HG02943 (cell line): Measurements from ENCODE around the gene AQP12B.
"Not testable (repeated sequence)": the region's sequence is repeated elsewhere in the genome, so short reads cannot be mapped to it uniquely, and the experiment has no call there.

Experiments used
- ATAC-seq: cut with Tn5 transposase; IDR thresholded peaks from one replicate; pipeline ENCODE4 v1.9.1; 2021; ENCODE audit warnings: mild to moderate bottlenecking, low read depth, moderate library complexity; ENCODE audit not compliant: unreplicated experiment

The AQP12B gene

DNA sequence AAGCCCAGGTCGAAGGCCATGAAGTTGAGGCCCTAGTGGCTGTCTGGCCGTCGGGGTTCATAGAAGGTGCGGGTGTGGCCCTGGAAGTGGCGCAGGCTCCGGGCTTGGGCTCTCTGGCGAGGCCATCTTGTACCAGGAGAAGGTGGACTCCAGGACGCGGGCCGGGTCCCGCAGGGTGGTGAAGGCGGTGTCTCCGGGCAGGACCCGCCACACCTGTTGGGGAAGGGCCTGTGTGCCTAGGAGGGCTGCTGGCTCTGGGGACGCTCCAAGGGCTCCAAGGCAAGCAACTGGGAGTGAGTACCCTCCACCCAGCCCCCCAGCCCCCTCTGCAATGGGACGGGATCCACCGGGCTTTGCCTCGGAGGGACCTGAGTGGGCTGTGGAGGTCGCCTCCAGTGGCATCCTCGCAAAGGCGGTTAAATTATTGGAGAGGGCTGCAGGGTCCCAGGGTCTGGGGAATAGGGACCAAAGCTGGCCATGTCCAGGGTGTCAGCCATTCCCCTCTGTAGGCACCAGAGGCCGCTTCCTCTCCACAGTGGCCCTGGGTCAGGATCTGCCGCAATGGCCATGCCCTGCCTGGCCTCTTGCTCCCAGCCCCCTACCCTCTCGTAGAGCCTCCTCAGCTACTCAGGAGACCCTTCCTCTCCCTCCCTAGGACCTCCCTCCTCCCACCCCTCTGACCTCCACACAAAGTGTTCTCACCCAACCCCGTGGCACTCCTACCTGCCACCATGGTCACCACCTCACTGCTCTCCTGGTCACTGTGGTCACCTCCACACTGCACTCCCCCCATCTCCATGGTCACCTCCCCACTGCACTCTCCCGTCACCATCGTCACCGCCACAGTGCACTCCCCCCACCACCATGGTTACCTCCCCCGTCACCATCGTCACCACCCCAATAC lies 19.3 kb upstream of the AQP12B start:
- ATAC-seq, result no peak

DNA sequence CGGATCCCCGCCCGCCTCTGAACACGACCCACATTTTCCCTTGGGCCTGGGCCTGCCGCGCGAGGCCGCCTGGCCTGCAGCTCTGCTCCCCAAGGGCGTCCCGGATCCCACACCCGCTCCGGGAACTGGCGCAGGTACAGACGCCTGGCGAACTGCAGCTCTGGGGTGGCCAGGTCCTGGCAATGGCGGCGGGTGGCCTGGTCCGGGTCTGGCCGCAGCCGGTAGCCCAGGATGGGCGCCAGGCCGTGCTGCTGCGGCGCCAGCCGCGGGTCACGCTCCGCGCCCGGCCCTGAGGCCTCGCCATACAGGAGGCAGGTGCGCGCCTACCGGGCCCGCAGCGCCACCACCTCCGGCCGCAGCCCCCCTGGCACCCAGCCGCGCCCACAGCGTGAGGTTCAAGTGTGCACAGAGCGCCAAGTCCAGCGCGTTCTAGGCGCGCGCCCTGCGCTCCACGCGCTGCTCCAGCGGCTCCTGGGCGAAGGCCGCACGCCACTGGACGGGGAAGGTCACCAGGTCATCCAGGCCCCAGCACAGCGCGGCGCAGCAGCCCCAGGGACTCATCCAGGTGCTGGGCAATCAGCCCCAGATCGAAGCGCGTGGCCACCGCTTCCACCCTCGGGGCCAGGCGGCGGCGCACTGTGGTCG lies 18.5 kb upstream of the AQP12B start:
- ATAC-seq, result no peak

DNA sequence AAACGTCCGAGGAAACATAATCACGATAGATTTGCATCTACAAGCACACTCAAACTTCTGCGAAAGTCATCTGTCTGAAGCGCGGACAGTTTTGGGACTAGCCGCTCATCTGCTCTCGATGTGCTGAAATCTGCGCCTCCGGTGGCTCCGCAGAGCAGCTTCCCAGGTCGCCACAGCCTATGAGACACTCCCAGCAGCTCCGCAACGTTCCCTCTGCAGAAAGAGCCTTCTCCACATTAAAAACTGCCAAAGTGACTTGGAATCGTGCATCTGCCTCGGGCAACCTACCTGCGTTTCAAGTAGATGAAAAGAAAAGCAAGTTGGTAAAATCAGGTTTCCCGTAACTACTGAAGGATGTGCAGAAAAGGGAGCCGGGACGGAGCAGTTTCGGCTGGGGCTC lies 17.9 kb upstream of the AQP12B start:
- ATAC-seq, result not testable (repeated sequence)

DNA sequence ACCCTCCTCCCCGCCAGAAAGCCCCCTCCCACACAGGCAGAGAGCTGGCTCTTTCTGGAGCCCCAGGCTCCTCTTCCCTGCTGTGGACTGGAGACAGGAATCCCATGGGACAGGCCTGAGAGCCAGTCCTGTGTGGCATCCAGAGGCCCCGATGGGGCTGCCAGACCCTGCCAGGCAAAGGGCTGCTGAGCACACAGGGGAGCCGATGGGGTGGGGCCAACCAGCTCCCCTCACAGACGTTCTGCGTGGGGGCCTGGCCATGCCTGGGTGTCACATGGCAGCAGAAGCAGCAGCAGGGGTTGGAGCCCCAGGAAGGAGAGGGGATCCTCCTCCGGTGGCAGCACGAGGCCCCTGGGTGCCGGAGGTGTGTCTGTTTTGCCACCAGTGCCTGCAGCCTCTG lies 17.1 kb upstream of the AQP12B start:
- not testable (repeated sequence) for ATAC-seq

DNA sequence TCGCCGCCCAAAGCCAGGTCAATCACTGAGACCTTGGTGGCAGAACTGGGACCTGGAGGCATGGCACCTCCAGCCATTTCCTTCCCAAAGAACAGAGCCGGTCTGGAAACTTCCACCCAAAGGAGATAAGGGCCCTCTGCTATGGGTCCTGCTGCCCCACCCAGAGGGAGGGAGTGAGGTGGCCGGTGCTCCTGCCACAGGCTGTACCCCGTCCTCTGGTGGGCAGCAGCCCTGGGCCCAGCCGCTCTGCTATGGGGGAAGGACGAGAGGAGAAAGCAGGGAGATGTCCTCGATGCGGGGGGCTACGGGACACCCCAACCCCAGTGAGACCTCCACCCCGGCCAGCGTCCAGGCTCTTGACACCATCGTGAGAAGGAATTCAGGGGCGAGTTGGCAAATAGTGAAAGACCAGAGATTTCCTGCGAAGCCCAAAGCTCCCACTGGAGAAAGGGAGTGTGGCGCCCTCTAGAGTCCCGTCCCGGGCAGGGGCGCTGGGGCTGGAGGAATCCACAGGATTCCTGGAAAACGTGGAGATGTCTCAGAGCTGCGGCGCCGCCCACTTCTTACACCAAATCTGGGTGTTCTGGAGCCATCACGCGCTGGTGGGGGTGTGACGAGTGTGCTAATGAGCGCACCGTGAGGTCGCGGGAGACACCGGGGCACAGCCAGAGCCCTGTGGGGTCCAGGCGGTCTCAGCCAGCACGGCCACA lies 16.3 kb upstream of the AQP12B start:
- ATAC-seq, result not testable (repeated sequence)

DNA sequence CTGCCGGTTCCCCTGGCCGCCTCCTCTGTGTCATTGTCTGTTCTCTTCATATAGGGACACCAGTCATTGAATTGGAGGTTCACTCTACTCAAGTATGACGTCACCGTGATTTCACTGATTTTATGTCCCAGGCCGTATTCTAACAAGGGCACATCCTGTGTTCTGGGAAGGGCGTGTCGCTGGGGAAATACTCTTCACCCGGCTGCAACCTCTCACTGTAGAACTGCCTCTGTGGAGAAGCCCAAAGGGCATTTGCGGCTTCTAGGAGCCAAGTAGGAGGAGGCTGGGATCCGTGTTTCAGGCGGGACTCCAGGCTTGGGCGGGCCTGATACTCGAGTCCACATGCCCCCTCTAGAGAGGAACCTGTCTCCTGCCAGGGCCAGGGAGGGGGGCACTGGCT lies 13.8 kb upstream of the AQP12B start:
- ATAC-seq, result not testable (repeated sequence)

DNA sequence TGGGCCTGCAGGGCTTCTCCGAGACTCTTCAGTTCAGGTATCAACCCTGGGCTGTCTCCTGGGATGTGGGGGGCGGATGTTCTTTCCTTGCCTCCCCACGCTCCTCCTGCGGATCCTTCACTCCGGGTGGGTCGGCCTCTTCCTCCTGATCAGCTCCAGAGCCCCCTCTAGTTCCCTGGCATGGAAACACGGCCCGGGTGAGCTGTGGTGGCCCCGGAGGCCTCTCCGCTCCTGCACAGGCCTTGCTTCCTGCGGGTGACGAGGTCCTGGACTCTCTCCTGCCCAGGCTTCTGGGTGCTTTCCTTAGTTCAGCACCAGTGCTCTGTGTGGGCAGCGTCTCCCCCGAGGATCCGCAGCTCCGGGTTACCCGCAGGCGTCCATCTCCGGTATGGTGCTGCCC lies 12.9 kb upstream of the AQP12B start:
- ATAC-seq, result not testable (repeated sequence)

DNA sequence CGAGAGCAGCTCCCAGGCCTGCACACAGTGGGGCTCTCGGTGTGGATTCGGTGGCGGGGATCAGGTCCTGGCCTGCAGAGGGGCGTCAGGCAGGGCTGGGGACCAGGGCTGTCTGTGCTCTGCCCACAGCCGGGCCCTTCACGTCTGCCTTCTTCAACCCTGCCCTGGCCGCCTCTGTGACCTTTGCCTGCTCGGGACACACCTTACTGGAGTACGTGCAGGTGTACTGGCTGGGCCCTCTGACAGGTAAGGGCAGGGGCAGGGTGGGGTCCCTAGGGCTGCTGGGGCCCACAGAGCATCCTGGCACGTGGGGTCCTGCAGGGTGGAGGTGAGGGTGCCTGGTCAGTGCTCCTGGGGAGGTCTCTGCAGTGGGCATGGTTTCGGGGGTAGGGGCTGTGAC lies 11.6 kb upstream of the AQP12B start:
- ATAC-seq, result not testable (repeated sequence)

DNA sequence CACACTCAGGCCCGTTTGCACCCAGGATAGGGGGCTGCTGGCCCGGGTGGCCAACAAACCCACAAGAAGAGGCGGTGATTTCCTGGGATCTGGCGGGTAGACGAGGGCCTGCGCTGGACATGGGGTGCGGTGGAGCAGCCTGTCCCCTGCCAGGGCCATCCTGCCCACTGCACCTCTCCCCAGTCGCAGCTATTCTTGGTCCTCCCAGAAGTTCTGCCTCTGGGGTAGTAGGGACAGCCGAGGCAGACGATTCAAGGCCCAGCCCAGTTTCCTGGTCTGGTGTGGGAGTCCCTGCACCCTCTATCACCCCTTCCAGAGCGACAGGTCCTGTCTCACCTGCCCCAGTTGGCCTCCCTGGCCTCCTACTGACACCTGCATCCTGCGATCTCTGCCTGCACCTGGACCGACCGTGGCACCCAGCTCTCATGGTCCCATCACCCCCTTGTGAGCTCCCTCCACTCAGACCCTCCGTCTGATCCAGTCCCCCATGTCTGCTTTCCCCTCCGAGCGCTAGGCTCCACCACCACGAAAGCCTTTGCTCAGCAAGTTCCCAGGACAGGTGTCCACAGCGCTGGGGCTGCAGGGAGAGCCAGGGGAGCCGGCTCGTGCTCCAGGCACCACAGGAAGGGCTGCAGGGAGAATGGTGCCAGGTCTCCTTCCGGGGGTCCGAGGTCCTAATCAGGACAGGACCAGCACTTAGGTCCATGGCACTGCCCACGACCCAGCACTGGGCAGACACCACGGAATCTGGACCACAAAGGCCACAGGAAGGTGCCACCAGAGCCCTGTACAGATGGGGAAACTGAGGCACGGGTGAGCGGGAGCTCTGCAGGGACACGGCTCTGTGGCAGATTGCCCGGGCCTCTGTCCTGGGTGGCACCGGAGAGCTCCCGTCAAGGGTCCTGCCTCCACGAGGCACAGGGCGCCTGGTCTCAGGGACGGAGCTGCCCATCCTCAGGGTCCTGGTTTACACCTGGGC lies 10.2 kb upstream of the AQP12B start:
- not testable (repeated sequence) for ATAC-seq

DNA sequence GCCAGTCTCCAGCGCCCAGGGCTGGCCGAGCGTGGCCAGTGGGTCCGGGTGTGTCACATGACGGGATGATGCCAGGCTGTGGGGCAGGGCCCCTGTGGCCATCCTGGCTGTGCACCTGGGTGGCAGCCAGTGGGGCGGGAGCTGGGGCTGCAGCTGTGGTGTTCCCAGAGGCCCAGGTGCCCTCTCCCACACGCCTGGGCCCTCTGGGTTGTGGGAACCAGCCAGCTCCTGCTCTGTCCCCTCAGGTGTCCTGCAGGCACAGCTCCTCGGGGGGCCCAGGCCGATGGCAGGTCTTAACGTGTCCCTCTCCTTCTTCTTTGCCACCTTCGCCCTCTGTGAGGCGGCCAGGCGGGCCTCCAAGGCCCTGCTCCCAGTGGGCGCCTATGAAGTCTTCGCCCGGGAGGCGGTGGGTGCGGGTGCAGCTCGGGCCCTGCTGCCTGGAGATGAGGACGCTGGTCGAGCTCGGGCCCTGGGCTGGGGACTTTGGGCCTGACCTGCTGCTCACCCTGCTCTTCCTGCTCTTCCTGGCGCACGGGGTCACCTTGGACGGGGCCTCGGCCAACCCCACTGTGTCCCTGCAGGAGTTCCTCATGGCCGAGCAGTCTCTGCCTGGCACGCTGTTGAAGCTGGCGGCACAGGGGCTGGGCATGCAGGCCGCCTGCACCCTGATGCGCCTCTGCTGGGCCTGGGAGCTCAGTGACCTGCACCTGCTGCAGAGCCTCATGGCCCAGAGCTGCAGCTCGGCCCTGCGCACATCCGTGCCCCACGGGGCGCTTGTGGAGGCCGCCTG lies 9.1 kb upstream of the AQP12B start, which contains the start of gene AQP12A:
AQP12A (plus strand) TSS at position 236 of the 790 bp plus-strand sequence; CDS start at position 284, 48 bp downstream.
- not testable (repeated sequence) for ATAC-seq

DNA sequence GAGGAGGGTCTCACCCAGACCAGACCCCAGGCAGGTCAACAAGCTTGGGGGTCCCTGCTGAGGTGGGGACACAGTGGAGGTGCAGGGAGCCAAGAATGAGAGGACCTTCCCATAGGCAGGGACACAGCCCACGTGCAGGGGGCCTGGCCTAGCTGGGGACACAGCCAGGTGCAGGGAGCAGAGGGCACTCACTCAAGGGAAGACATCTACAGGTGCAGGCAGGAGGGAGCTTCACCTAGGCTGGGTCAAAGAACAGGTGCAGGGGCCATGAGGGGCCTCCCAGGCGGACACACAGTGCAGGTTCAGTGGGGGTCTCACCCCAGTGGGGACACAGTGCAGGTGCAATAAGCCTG lies 8.4 kb upstream of the AQP12B start:
- not testable (repeated sequence) for ATAC-seq

DNA sequence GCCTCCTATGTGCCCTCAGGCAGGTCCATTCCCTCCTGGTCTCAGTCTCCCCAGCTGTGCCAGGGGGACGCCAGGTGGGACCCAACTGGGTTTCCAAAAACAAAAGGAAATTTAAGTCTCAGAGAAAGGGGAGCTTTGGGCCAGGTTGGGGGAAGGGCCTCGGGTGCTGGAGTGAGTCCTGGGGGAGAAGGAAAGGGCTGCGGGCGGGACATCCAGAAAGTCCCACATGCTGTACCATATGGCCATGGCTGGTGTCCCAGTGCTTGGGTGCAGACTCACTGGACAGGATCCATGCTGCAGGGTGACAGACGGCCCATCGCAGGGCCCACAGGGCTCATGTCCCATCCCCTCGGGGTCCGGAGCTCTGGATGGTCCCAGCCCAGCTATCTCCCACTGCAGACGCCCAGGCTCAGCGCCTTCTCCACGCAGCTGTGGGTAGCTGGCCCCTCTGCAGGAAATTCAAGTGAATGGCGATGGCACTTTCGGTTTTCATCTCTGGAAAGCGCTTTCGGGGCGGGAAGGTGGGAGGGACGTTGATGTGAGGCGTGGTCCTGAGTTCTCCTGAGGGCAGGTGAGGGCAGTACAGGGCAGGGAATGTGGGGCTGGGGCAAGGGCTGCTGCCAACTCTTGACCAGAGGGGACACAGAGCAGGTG lies 7.9 kb upstream of the AQP12B start:
- not testable (repeated sequence) for ATAC-seq

DNA sequence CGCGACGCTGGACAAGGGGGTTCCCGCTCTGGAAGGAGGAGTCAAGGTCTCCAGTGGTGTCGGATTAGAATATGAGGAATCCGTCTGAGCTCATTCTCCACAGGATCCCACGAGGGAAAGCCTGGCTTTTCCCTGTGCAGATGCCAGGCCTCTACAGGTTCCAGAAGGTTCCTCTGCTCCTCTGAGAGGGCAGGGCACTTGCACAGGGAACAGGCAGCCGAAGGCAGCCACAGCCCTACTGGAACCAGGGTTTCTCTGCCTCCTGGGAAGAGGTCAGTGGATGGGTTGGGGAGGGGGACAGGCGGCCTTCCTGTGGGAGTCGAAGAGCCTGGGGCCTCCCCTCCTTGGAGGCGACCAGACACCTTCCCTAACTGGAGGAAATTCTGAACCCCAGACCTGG lies 7.3 kb upstream of the AQP12B start:
- ATAC-seq, result no peak

DNA sequence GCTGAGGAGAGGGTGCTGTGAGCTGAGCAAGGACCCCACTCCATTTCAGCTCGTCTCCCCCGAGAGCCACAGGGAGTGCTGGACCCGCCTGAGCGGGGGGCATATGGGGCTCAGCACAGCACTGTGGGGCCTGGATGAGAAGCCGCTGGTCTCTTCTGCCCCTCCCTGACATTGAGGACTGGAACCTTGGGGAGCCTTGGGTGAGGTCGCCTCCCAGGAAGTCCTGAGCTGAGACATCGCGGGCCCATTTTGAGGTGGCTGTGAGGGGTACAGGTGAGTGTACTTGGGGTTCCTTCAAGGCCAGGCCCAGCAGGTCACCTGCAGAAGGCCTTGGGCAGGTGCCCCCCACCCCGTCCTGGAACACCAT lies 5.9 kb upstream of the AQP12B start:
- ATAC-seq, result no peak

DNA sequence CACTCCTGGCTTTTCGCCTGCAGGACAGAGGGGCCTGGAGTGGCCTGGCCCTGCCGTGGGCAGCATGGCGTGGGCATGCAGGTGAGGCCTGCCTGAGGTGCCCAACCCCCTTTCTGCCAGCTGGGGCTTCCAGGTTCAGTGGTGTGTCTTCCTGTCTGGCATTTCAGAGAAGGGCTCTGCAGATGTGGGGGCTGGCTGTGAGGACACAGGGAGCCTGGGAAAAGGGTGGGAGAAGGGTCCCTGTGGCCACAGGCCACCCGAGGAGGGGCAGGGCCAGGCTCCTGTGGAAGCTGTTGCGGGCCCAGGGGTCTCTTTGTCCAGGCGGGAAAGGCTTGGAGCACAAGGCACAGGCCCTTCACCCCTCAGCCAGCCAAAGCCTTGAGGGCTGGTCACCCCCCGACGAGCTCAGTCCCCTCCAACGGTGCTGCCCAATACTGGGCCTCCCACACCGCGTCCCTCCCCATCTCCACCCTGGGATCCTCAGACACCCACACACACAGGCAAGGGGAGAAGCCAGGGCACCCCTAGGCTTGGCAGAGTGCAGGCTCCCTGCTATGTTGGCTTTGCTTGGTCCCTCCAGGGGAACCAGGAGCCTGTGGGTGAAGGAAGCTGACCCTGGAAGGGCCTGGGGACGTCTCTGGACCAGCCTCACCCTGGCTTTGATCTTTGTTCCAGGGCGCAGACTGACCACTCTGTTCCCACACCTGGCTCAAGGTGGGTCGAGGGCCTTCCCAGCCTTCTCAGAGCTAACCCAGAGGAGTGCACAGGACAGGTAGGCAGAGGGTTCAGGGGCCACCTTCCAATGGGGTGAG lies 5.3 kb upstream of the AQP12B start:
- no peak for ATAC-seq

DNA sequence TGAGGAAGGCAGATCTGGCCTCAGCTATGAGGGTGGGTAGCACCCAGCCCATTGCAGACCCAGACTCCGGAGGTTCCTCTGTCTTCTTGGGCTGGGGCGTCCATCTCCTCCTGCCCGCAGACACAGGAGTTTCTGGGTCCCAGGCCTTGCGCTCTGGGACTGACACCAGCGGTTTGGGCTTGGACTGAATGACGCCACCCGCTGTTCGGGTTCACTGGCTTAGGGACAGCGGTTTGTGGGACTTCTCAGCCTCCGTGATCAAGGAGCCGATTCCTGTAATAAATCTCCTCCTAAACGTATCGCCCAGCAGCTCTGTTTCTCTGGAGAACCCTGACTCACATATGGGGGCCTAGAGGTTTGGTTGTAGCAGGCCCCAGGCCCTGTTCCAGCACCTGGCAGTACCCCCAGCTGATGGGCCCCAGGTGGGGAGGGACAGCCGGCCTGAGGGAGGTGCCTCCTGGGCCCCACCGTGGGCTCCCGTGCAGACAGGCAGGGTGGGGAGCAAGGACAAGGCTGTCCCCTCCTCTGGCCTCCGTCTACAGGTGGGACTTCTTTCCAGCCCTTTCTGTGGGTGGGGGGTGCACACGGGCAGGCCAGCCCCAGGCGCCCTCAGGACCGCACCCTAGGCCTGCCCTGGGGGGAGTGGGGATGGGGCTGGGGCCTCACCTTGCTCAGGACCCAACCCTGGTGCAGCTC lies 4.5 kb upstream of the AQP12B start:
- ATAC-seq, result no peak

DNA sequence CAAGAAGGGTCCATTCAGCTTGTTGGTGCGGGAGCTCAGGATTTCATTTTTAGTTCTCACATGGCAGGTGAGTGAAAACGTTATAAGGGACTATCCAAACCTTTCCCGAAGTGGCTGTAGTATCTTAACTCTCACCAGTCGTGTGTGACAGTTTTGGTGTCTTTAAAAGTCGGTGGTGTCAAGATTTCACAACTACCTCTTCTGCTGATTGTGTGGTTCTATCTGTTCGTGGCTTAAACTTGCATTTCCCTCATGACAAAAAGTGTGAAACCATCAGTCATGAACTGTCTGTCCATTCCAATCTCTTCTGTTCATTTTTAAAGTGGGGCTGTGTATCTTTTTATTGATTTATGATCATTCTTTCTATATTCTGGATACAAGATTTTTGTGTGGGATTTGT lies 3.8 kb upstream of the AQP12B start:
- ATAC-seq, result no peak
